HG03442 (cell line): ENCODE data around the gene AKAP8.
"Not testable (repeated sequence)": the region's sequence is repeated elsewhere in the genome, so short reads cannot be mapped to it uniquely, and the experiment has no call there.

Experiments
- ATAC-seq: cut with Tn5 transposase; IDR thresholded peaks from one replicate; pipeline ENCODE4 v1.9.1; 2021; ENCODE audit warnings: mild to moderate bottlenecking, moderate library complexity; ENCODE audit not compliant: unreplicated experiment

The AKAP8 gene

GRCh38 chr19:15404097-15404779 lies 24.7 kb upstream of the AKAP8 start:
- ATAC-seq = no peak

- no peak for ATAC-seq
Measured at GRCh38 chr19:15403151-15403531, 23.6 kb upstream of the AKAP8 start.

GRCh38 chr19:15402411-15403150 lies 23.0 kb upstream of the AKAP8 start:
- no peak for ATAC-seq

- no peak for ATAC-seq
Measured at GRCh38 chr19:15401397-15401710, 21.8 kb upstream of the AKAP8 start.

GRCh38 chr19:15400521-15401396 lies 21.2 kb upstream of the AKAP8 start:
- no peak for ATAC-seq

GRCh38 chr19:15399635-15400034 lies 20.0 kb upstream of the AKAP8 start:
- ATAC-seq = no peak

- ATAC-seq = no peak
Measured at GRCh38 chr19:15399234-15399515, 19.6 kb upstream of the AKAP8 start.

- no peak for ATAC-seq
Measured at GRCh38 chr19:15398501-15399233, 19.1 kb upstream of the AKAP8 start.

GRCh38 chr19:15397782-15398181 lies 18.2 kb upstream of the AKAP8 start:
- no peak for ATAC-seq

- ATAC-seq = no peak
Measured at GRCh38 chr19:15397236-15397635, 17.6 kb upstream of the AKAP8 start.

GRCh38 chr19:15396436-15396835 lies 16.8 kb upstream of the AKAP8 start:
- no peak for ATAC-seq

GRCh38 chr19:15395251-15395650 lies 15.7 kb upstream of the AKAP8 start:
- ATAC-seq = not testable (repeated sequence)

GRCh38 chr19:15394426-15394825 lies 14.8 kb upstream of the AKAP8 start:
- ATAC-seq = no peak

- no peak for ATAC-seq
Measured at GRCh38 chr19:15393963-15394362, 14.4 kb upstream of the AKAP8 start.

- ATAC-seq = no peak
Measured at GRCh38 chr19:15390814-15391213, 11.2 kb upstream of the AKAP8 start.

GRCh38 chr19:15381864-15382263 lies 2.3 kb upstream of the AKAP8 start:
- ATAC-seq = no peak

- ATAC-seq = no peak
Measured at GRCh38 chr19:15381429-15381828, 1.8 kb upstream of the AKAP8 start.

GRCh38 chr19:15379999-15380647 lies 536 bp upstream of the AKAP8 start:
- ATAC-seq = no peak

- no peak for ATAC-seq
Measured at GRCh38 chr19:15378534-15379082, 979 bp downstream of the AKAP8 start.

GRCh38 chr19:15374796-15375440 lies 4.7 kb downstream of the AKAP8 start:
- no peak for ATAC-seq
